K562 (cell line): Measurements from ENCODE around the gene CCNB1. TPM values are rescaled to one million over a fixed set of nuclear protein-coding genes. Genes with fewer than 3 reads are reported as not detected.
A peak's percentile ranks its signal among the peaks of the same experiment; 100 is the strongest.

Source experiments
- ATF1 ChIP-seq, 2 experiments: fragments of 450-650 bp in 1 of 2; IDR thresholded peaks; 2 replicates each; pipeline ENCODE4 v1.6.1; 2016; ENCODE audit warnings: missing compliant biosample characterization in 1 of 2, missing genetic modification characterization in 1 of 2
- BACH1 ChIP-seq: fragments of 200-800 bp; sonication (Bioruptor generic); IDR thresholded peaks from 2 replicates; pipeline ENCODE4 v1.6.1; 2016; ENCODE audit warnings: missing genetic modification characterization, missing compliant biosample characterization
- C11orf30 ChIP-seq: fragments of 450-650 bp; IDR thresholded peaks from 2 replicates; pipeline ENCODE4 v1.6.1; 2016; ENCODE audit warnings: low read depth, mild to moderate bottlenecking
- CREB1 ChIP-seq, 2 experiments: sonication (generic) in 1 of 2; formaldehyde crosslinking in 1 of 2; IDR thresholded peaks; 2 replicates each; pipeline versions ENCODE4 v1.6.1 to v1.8.0; 2012 to 2022; ENCODE audit warnings: inconsistent platforms in 1 of 2, mild to moderate bottlenecking in 1 of 2, missing genetic modification reagents in 1 of 2, moderate library complexity in 1 of 2
- CXXC5 ChIP-seq: fragments of 250-450 bp; sonication (Bioruptor Pico); IDR thresholded peaks from 2 replicates; pipeline ENCODE4 v1.8.0; 2022; ENCODE audit warnings: inconsistent platforms, mild to moderate bottlenecking, moderate library complexity
- DPF2 ChIP-seq: fragments of 450-650 bp; IDR thresholded peaks from 2 replicates; pipeline ENCODE4 v1.6.1; 2016
- KHSRP ChIP-seq: fragments of 450-650 bp; IDR thresholded peaks from 2 replicates; pipeline ENCODE4 v1.6.1; 2017
- LCOR ChIP-seq: sonication (generic); formaldehyde crosslinking; IDR thresholded peaks from 2 replicates; pipeline ENCODE4 v1.8.0; 2022; ENCODE audit warnings: mild to moderate bottlenecking, missing genetic modification reagents
- MEIS2 ChIP-seq: fragments of 450-650 bp; IDR thresholded peaks from 2 replicates; pipeline ENCODE4 v1.6.1; 2014; ENCODE audit warnings: mild to moderate bottlenecking; ENCODE audit not compliant: partially characterized antibody
- MTA1 ChIP-seq: fragments of 450-650 bp; IDR thresholded peaks from 2 replicates; pipeline ENCODE4 v1.6.1; 2017; ENCODE audit warnings: borderline replicate concordance
- MXD1 ChIP-seq: fragments of 250-450 bp; sonication (Bioruptor Pico); IDR thresholded peaks from 2 replicates; pipeline ENCODE4 v1.8.0; 2021; ENCODE audit warnings: borderline replicate concordance, mild to moderate bottlenecking, moderate library complexity; ENCODE audit not compliant: poor library complexity, severe bottlenecking
- MXI1 ChIP-seq: IDR thresholded peaks from 2 replicates; pipeline ENCODE4 v1.6.1; 2011; ENCODE audit warnings: low read depth, mild to moderate bottlenecking, improper control_type of control experiment, low read length
- NBN ChIP-seq: fragments of 450-650 bp; IDR thresholded peaks from 2 replicates; pipeline ENCODE4 v1.6.1; 2016; ENCODE audit warnings: low read depth, mild to moderate bottlenecking
- POLR2AphosphoS2 ChIP-seq: IDR thresholded peaks from 2 replicates; pipeline ENCODE4 v1.6.1; 2012; ENCODE audit warnings: low read length, improper control_type of control experiment
- RNF2 ChIP-seq: sonication (generic); IDR thresholded peaks from 2 replicates; pipeline ENCODE4 v1.6.1; 2016
- SAFB ChIP-seq: fragments of 200-400 bp; formaldehyde crosslinking; IDR thresholded peaks from 2 replicates; pipeline ENCODE4 v1.6.1; 2017; ENCODE audit warnings: low read depth, low read length, borderline replicate concordance
- SIN3A ChIP-seq, 2 experiments: fragments of 150-350 bp in 1 of 2; IDR thresholded peaks; 2 replicates each; pipeline ENCODE4 v1.6.1; 2011 to 2016; ENCODE audit warnings: borderline replicate concordance in 2 of 2, low read depth in 2 of 2, low read length in 2 of 2, mild to moderate bottlenecking in 2 of 2, moderate library complexity in 2 of 2; ENCODE audit not compliant: control insufficient read depth in 1 of 2
- SIN3B ChIP-seq: fragments of 450-650 bp; IDR thresholded peaks from 2 replicates; pipeline ENCODE4 v1.6.1; 2017; ENCODE audit warnings: low read depth, mild to moderate bottlenecking, moderate library complexity
- SP1 ChIP-seq: sonication (generic); formaldehyde crosslinking; IDR thresholded peaks from 2 replicates; pipeline ENCODE4 v1.8.1; 2022; ENCODE audit warnings: mild to moderate bottlenecking, missing genetic modification reagents
- SRF ChIP-seq, 2 experiments: fragments of 250-450, 450-650 bp in 1 of 2; sonication (Bioruptor Pico) in 1 of 2; sonication (generic) in 1 of 2; formaldehyde crosslinking; IDR thresholded peaks; 2 replicates each; pipeline versions ENCODE4 v1.5.0 to v1.5.1; 2020 to 2022; ENCODE audit warnings: mild to moderate bottlenecking in 1 of 2, missing genetic modification reagents in 1 of 2
- TFAM ChIP-seq: fragments of 250-450 bp; sonication (Bioruptor Pico); conservative IDR thresholded peaks from 2 replicates; pipeline ENCODE4 v1.5.0; 2021; ENCODE audit warnings: mild to moderate bottlenecking, moderate library complexity
- ZC3H11A ChIP-seq: IDR thresholded peaks from 2 replicates; pipeline ENCODE4 v1.6.1; 2012; ENCODE audit warnings: low read depth, low read length, improper control_type of control experiment
- ZNF253 ChIP-seq: fragments of 250-450 bp; sonication (Bioruptor Pico); conservative IDR thresholded peaks from 2 replicates; pipeline ENCODE4 v1.6.1; 2021; ENCODE audit warnings: mild to moderate bottlenecking
- polyA plus RNA-seq, 8 experiments: library from polyadenylated mRNA; depleted of rRNA in 4 of 8; stranded (reverse) in 5 of 8; unstranded in 3 of 8; fragments of >200 nt; fragmentation: Nextera tagmentation in 2 of 8; fragmentation: Illumina TruSeq in 1 of 8; extraction: Ambion mirVana in 2 of 8; extraction: Trizol in 1 of 8; gene quantifications; 2 replicates each; pipeline versions ENCODE4 v1.2.1 to v1.2.3, GENCODE V29; 2011 to 2014; ENCODE audit warnings: inconsistent platforms in 1 of 8, missing spikeins in 1 of 8
- total RNA-seq, 7 experiments: library from RNA; depleted of rRNA in 6 of 7; stranded (reverse); fragments of >200 nt in 6 of 7; fragmentation: Illumina TruSeq in 2 of 7; extraction: Trizol in 2 of 7; gene quantifications; 2 replicates each; pipeline versions ENCODE4 v1.2.1 to v1.2.3, GENCODE V29; 2011 to 2021; ENCODE audit warnings: low replicate concordance in 1 of 7
- TF ChIP-seq, protein P1 (sequence below): fragments of 450-650 bp; formaldehyde crosslinking; IDR thresholded peaks from 2 replicates; pipeline ENCODE4 v1.4.0; 2020; ENCODE audit warnings: mild to moderate bottlenecking, moderate library complexity

The CCNB1 gene
- total and polyA plus RNA-seq, 9 of the 15 experiments (the other 6 are each of a cell fraction or from before 2014, with no cell fraction given), result 165 to 679 (median 271) TPM

DNA sequence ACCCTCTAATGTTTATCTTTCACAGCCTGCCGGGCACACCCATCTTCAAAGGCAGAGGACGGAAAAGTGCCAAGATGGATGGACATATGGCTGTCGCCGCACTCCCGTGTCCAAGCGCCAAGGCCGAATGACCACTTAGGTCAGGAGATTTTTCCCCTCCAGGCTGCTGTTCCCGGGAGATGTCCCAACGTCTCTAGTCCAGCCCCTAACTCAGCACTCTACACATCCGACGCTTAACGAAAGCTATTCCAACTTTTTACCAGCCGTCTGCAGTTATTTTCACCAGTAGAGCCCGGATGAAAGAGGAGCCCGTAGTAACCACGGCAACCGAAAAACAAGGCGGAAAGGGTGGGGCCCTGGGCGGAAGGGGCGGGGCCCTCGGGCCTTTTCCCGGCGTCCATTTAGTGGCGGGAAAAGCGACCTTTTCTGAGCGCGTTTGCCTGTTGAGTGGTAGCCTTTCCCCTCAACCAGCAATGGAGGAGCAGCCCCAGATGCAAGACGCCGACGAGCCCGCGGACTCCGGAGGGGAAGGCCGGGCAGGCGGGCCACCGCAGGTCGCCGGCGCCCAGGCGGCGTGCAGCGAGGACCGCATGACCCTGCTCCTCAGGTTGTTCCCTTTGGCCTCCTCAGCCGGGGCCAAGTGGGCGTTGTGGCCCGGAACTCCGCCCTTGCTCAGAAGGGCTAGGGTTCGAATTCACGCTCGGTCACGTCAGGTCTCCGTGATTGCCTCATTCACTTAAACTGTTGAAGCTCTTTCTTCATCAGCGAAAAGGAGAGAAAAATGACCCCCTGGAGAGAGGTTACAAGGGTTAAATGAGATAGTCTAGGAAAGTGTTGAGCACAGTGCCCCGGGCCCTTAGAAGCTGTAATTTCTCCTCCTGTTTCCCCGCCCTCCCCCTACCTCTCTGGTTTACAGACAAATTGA, 22.5 kb downstream of the CCNB1 start, which contains the start of gene CENPH (continued):
- TF ChIP-seq DPF2, result peak; percentile 31; the same call in 1 of the 2 replicates
- peak; percentile 48 for TF ChIP-seq CREB1 (IDR thresholded peaks at IDR 0.05)
- TF ChIP-seq CREB1 (CRISPR knock-in tag; IDR thresholded peaks at IDR 0.05), result no peak; the same call in 1 of the 2 replicates
- peak; percentile 81; the same call in 1 of the 2 replicates for TF ChIP-seq LCOR (CRISPR knock-in tag)
- TF ChIP-seq MXD1 (CRISPR knock-in tag), result no peak
- TF ChIP-seq SIN3A (IDR thresholded peaks at IDR 0.05; ENCODE audit: borderline replicate concordance in 2 of 2, control insufficient read depth in 1 of 2, low read depth in 2 of 2, low read length in 2 of 2), result peak; percentile 17 to 85; a peak in 1 of 4 replicates
- no peak for TF ChIP-seq SAFB
- no peak for TF ChIP-seq BACH1
- peak; percentile 24 for TF ChIP-seq MEIS2
- TF ChIP-seq ZC3H11A, result no peak
- no peak for TF ChIP-seq ATF1 (CRISPR knock-in tag; IDR thresholded peaks at IDR 0.05)
- TF ChIP-seq ATF1 (tag; IDR thresholded peaks at IDR 0.05), result peak; percentile 61
- TF ChIP-seq SIN3B, result peak; percentile 85; the same call in 1 of the 2 replicates
- TF ChIP-seq MXI1, result peak; percentile 56
- TF ChIP-seq SP1 (CRISPR knock-in tag), result peak; percentile 94
- no peak for TF ChIP-seq ZNF253 (CRISPR knock-in tag)
- TF ChIP-seq CXXC5 (CRISPR knock-in tag), result peak; percentile 81
- TF ChIP-seq C11orf30, result peak; percentile 77
- no peak for TF ChIP-seq TFAM
- TF ChIP-seq NBN, result peak; percentile 51; the same call in 1 of the 2 replicates
- TF ChIP-seq SRF (CRISPR knock-in tag; IDR thresholded peaks at IDR 0.05), result peak in 1 of 2 experiments; percentile 16; a peak in 1 of 4 replicates
- TF ChIP-seq MTA1, result no peak
- no peak; the same call in 1 of the 2 replicates for TF ChIP-seq POLR2AphosphoS2
- TF ChIP-seq RNF2, result peak; percentile 73
- TF ChIP-seq, protein P1, sequence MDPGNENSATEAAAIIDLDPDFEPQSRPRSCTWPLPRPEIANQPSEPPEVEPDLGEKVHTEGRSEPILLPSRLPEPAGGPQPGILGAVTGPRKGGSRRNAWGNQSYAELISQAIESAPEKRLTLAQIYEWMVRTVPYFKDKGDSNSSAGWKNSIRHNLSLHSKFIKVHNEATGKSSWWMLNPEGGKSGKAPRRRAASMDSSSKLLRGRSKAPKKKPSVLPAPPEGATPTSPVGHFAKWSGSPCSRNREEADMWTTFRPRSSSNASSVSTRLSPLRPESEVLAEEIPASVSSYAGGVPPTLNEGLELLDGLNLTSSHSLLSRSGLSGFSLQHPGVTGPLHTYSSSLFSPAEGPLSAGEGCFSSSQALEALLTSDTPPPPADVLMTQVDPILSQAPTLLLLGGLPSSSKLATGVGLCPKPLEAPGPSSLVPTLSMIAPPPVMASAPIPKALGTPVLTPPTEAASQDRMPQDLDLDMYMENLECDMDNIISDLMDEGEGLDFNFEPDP (CRISPR knock-in tag), result no peak
- no peak for TF ChIP-seq KHSRP
